HEK293T (cell line): ENCODE data around the gene TWF2.

ENCODE experiments used
- BHLHE40 ChIP-seq: fragments of 450-650 bp; IDR thresholded peaks from 2 replicates; pipeline ENCODE4 v1.6.1; 2016; ENCODE audit warnings: mild to moderate bottlenecking, moderate library complexity, borderline replicate concordance
- CTBP1 ChIP-seq: fragments of 450-650 bp; IDR thresholded peaks from 2 replicates; pipeline ENCODE4 v1.6.1; 2016; ENCODE audit warnings: borderline replicate concordance
- ELF4 ChIP-seq: fragments of 450-650 bp; IDR thresholded peaks from 2 replicates; pipeline ENCODE4 v1.6.1; 2017; ENCODE audit warnings: antibody characterized with exemption
- FOXM1 ChIP-seq: fragments of 450-650 bp; IDR thresholded peaks from 2 replicates; pipeline ENCODE4 v1.6.1; 2017; ENCODE audit warnings: mild to moderate bottlenecking, borderline replicate concordance
- L3MBTL2 ChIP-seq: fragments of 450-650 bp; conservative IDR thresholded peaks from 2 replicates; pipeline ENCODE4 v1.6.1; 2016; ENCODE audit warnings: mild to moderate bottlenecking
- SP1 ChIP-seq: fragments of 450-650 bp; IDR thresholded peaks from 2 replicates; pipeline ENCODE4 v1.6.1; 2017
- SUZ12 ChIP-seq: fragments of 450-650 bp; IDR thresholded peaks from 2 replicates; pipeline ENCODE4 v1.6.1; 2016; ENCODE audit warnings: mild to moderate bottlenecking
- TARDBP ChIP-seq: fragments of 450-650 bp; IDR thresholded peaks from 2 replicates; pipeline ENCODE4 v1.6.1; 2016
- ZNF384 ChIP-seq: fragments of 450-650 bp; IDR thresholded peaks from 2 replicates; pipeline ENCODE4 v1.6.1; 2016

GRCh38 chr3:52242039-52242438 lies 3.1 kb upstream of the TWF2 start:
- no peak for TF ChIP-seq SP1
- TF ChIP-seq TARDBP, result no peak
- no peak for TF ChIP-seq ELF4
- TF ChIP-seq SUZ12, result no peak
- no peak for TF ChIP-seq L3MBTL2
- no peak for TF ChIP-seq BHLHE40
- no peak for TF ChIP-seq FOXM1
- no peak for TF ChIP-seq CTBP1
- TF ChIP-seq ZNF384, result no peak
